GM18499 (cell line): ENCODE measurements around the gene SMIM28.

Source experiments
- ATAC-seq: cut with Tn5 transposase; IDR thresholded peaks from one replicate; pipeline ENCODE4 v1.9.1; 2021; ENCODE audit warnings: moderate number of reproducible peaks; ENCODE audit not compliant: insufficient read depth, unreplicated experiment

SMIM28 gene

GRCh38 chr6:138426500-138427123, 48.9 kb downstream of the SMIM28 start:
- ATAC-seq = no peak

- ATAC-seq = no peak
These were observed 50.0 kb downstream of the SMIM28 start for GRCh38 chr6:138427701-138428100.

GRCh38 chr6:138428944-138429598, 51.4 kb downstream of the SMIM28 start:
- ATAC-seq = no peak

GRCh38 chr6:138429761-138430160, 52.1 kb downstream of the SMIM28 start:
- no peak for ATAC-seq

GRCh38 chr6:138430361-138431145, 52.8 kb downstream of the SMIM28 start:
- no peak for ATAC-seq

DNA sequence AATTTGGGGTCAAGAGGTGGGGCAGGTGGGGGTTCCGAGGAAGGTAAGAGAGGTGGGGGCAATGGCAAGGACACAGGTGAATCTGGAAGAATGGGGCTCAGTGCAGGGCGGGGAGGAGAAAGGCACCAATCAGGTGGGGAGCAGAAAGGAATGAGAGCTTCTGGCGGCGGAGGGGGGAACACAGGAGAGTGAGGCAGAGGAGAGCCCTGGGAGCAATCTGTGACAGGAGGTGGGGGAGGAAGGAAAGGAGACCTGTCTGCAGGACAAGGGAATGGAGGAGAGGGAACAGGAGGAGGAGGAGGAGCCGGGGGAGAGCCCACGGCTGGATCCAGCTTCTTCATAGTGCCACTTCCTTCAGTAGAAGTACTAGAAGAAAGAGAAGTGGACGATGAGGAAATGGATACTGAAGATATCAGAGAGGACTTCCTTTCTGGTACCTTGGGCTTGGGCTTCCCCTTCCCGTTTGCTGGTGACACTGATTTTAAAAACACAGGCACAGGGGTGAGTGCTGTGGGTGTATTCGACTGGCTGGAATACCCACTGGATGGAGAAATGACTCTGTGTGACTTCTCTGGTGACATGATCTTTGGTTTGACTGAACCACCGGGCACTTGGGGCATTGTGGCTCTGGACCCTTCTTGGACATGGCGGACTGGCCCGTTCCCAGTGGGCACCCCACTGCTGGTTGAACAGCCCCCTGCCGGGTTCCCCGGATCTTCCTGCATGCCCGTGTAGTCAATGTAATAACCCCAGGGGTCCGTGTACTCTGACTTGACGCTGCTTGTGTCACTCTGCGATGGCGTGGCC, 53.8 kb downstream of the SMIM28 start:
- no peak for ATAC-seq

DNA sequence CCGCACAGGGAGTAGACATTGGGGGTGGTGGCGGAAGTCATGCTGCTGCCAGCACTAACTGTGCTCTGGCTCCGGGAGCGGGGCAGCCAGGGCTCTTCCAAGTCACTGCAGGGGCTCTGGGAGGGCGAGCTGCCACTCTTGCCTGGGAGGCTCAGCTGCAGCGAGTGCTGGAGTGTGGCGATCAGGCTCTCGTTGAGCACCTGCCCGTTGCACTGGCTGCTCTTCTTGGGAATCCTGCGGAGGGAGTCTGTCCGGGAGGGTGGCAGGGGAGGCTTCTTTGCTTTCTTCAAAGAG, 54.3 kb downstream of the SMIM28 start:
- ATAC-seq = no peak
